Measurements from ENCODE around the gene HUWE1.

DNA sequence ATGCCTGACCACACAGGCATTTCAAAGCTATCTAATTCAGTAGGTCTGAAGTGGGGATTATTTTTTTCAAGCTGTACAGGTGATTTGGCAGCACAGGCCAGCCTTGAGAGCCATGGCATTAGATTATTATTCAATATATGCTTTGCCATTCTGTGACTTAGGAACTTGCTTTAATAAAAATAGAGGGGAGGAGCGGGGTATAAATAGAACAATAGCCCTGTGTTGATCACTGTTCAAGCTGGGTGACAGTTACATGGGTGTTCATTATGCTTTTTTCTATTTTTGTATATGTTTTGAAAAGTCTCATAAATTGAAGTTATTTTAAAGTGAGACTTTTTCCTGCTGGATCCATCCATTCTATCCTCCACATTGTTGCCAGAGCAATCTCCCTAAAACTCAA, 20.3 kb downstream of the HUWE1 start:
- TF ChIP-seq ZFP36L2 (CRISPR knock-in tag; IDR thresholded peaks at IDR 0.05) (no peak), MYC (CRISPR knock-in tag; IDR thresholded peaks at IDR 0.05; ENCODE audit: borderline replicate concordance) (no peak), MIER3 (CRISPR knock-in tag; IDR thresholded peaks at IDR 0.05; ENCODE audit: borderline replicate concordance) (no peak), NBN (conservative IDR thresholded peaks at IDR 0.05) (no peak), ZNF20 (CRISPR knock-in tag; IDR thresholded peaks at IDR 0.05) (no peak), HOXA7 (CRISPR knock-in tag; IDR thresholded peaks at IDR 0.05) (no peak), SKI (IDR thresholded peaks at IDR 0.05; ENCODE audit: partially characterized antibody) (no peak), ZNF296 (CRISPR knock-in tag; conservative IDR thresholded peaks at IDR 0.05) (no peak), PRPF4 (IDR thresholded peaks at IDR 0.05; ENCODE audit: low read depth, low read length, poor library complexity, severe bottlenecking) (no peak), GTF2F1 (IDR thresholded peaks at IDR 0.05; ENCODE audit: low read length) (no peak), ZNF335 (CRISPR knock-in tag; IDR thresholded peaks at IDR 0.05) (no peak)
- TF ChIP-seq, protein P1, sequence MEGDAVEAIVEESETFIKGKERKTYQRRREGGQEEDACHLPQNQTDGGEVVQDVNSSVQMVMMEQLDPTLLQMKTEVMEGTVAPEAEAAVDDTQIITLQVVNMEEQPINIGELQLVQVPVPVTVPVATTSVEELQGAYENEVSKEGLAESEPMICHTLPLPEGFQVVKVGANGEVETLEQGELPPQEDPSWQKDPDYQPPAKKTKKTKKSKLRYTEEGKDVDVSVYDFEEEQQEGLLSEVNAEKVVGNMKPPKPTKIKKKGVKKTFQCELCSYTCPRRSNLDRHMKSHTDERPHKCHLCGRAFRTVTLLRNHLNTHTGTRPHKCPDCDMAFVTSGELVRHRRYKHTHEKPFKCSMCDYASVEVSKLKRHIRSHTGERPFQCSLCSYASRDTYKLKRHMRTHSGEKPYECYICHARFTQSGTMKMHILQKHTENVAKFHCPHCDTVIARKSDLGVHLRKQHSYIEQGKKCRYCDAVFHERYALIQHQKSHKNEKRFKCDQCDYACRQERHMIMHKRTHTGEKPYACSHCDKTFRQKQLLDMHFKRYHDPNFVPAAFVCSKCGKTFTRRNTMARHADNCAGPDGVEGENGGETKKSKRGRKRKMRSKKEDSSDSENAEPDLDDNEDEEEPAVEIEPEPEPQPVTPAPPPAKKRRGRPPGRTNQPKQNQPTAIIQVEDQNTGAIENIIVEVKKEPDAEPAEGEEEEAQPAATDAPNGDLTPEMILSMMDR (CRISPR knock-in tag; IDR thresholded peaks at IDR 0.05): no peak
- TF ChIP-seq, protein P2, sequence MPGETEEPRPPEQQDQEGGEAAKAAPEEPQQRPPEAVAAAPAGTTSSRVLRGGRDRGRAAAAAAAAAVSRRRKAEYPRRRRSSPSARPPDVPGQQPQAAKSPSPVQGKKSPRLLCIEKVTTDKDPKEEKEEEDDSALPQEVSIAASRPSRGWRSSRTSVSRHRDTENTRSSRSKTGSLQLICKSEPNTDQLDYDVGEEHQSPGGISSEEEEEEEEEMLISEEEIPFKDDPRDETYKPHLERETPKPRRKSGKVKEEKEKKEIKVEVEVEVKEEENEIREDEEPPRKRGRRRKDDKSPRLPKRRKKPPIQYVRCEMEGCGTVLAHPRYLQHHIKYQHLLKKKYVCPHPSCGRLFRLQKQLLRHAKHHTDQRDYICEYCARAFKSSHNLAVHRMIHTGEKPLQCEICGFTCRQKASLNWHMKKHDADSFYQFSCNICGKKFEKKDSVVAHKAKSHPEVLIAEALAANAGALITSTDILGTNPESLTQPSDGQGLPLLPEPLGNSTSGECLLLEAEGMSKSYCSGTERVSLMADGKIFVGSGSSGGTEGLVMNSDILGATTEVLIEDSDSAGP (CRISPR knock-in tag; IDR thresholded peaks at IDR 0.05; ENCODE audit: borderline replicate concordance): no peak
- TF ChIP-seq, protein P3, sequence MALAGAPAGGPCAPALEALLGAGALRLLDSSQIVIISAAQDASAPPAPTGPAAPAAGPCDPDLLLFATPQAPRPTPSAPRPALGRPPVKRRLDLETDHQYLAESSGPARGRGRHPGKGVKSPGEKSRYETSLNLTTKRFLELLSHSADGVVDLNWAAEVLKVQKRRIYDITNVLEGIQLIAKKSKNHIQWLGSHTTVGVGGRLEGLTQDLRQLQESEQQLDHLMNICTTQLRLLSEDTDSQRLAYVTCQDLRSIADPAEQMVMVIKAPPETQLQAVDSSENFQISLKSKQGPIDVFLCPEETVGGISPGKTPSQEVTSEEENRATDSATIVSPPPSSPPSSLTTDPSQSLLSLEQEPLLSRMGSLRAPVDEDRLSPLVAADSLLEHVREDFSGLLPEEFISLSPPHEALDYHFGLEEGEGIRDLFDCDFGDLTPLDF (CRISPR knock-in tag; IDR thresholded peaks at IDR 0.05): no peak
